ENCODE measurements around the gene EXT2.

DNA sequence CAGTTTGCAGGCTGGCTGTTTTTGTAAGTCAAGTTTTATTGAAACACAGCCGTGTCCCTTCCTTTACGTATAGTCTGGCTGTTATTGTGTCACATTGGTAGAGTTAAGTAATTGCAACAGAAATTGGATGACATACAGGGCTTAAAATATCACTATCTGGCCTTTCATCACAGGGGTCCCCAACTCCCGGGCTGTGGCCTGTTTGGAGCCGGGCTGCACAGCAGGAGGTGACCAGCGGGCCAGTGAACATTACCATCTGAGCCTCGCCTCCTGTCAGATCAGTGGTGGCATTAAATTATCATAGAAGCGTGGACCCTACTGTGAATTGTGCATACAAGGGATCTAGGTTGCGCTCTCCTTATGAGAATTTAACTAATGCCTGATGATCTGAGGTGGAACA is 31.7 kb downstream of the EXT2 start:
- no peak for TF ChIP-seq POLR2A (IDR thresholded peaks at IDR 0.05)
- TF ChIP-seq, protein P1, sequence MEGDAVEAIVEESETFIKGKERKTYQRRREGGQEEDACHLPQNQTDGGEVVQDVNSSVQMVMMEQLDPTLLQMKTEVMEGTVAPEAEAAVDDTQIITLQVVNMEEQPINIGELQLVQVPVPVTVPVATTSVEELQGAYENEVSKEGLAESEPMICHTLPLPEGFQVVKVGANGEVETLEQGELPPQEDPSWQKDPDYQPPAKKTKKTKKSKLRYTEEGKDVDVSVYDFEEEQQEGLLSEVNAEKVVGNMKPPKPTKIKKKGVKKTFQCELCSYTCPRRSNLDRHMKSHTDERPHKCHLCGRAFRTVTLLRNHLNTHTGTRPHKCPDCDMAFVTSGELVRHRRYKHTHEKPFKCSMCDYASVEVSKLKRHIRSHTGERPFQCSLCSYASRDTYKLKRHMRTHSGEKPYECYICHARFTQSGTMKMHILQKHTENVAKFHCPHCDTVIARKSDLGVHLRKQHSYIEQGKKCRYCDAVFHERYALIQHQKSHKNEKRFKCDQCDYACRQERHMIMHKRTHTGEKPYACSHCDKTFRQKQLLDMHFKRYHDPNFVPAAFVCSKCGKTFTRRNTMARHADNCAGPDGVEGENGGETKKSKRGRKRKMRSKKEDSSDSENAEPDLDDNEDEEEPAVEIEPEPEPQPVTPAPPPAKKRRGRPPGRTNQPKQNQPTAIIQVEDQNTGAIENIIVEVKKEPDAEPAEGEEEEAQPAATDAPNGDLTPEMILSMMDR (IDR thresholded peaks at IDR 0.05): no peak
